Motor neuron (in vitro differentiated cells): ENCODE measurements around the gene NR3C2. TPM values are rescaled to one million over a fixed set of nuclear protein-coding genes. Genes with fewer than 3 reads are reported as not detected.

Experiments used
- ATAC-seq, 8 experiments: fragments of 200-7000 bp; cut with Tn5 transposase; replicated peaks in 6 of 8; 2 replicates each; pipeline ENCODE4 v1.8.0; 2021; ENCODE audit warnings: mild to moderate bottlenecking in 8 of 8, moderate library complexity in 8 of 8
- H3K27ac ChIP-seq, 2 donors: fragments of 250-450 bp; sonication (Bioruptor Pico); 2 replicates each; pipeline ENCODE4 v1.9.0; 2021; ENCODE audit warnings: antibody characterized with exemption in 2 of 2, mild to moderate bottlenecking in 2 of 2, moderate library complexity in 1 of 2
- H3K4me1 ChIP-seq, 2 donors: fragments of 250-450 bp; sonication (Bioruptor Pico); replicated peaks in 1 of 2; 2 replicates each; pipeline ENCODE4 v1.6.1; 2021; ENCODE audit warnings: antibody characterized with exemption in 2 of 2, mild to moderate bottlenecking in 2 of 2, moderate library complexity in 1 of 2
- H3K4me3 ChIP-seq, 5 donors: fragments of 250-450 bp; sonication (Bioruptor Pico); 2 replicates each; pipeline ENCODE4 v1.9.0; 2021; ENCODE audit warnings: antibody characterized with exemption in 5 of 5, mild to moderate bottlenecking in 5 of 5, moderate library complexity in 4 of 5
- WGBS, 10 experiments: fragments of 450-650 bp; shearing (Covaris generic); methylation state at CpG; one replicate each; pipeline ENCODE4 v1.0.0; 2022; 5-methylcytosine and 5-hydroxymethylcytosine counted together
- in situ Hi-C, 9 experiments: fragments of 400-800 bp; cut with MboI; loops; one replicate each; pipeline ENCODE4 v1.15.0; 2021; ENCODE audit warnings: low sequenced_read_pairs in 9 of 9, low pct_unique_long_range_greater_than_20kb in 2 of 9; ENCODE audit not compliant: unreplicated experiment in 9 of 9
- total RNA-seq, 8 experiments: library from RNA; unstranded; fragments of 300-600 nt; gene quantifications; 2 replicates each; pipeline versions ENCODE4 v1.2.3 to v1.2.4, GENCODE V29; 2022

Gene NR3C2
- total RNA-seq, 8 experiments from 2014 or later = 0.25 to 8.3 (median 1.4) TPM

DNA sequence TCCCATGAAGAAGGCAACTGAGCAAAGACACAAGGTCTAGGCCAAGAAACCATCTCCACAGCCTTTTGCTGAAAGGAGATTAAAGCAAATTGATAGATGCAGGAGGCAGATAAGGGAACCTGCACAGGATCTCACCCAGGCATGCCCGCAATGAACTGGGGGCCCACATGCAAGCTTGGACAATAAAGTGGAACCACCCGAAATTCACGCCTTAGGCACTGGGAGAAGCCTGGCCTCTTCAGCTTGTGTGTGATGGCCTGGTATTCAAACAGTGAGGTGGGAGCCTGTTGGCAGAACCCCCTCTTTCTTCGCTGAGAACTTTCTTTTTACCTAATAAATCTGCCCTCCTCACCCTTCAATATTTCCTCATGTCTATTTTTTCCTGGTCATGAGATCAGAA lies 213.2 kb downstream of the NR3C2 start:
- no peaks in the 10 kb centered on the region for H3K4me1 ChIP-seq
- no peak overlapping the region for H3K27ac ChIP-seq
- in situ Hi-C loops = no loop called here
- no peak overlapping the region for H3K4me3 ChIP-seq
- WGBS, 10 experiments = 50 to 96% (median 70%) methylated on average over 1 to 4 of the region's 4 CpGs; no CpG with 5 or more reads in 5 of the 10 experiments
- ATAC-seq = peak in 3 of 8 experiments; percentile 47 to 68 (median 53)

DNA sequence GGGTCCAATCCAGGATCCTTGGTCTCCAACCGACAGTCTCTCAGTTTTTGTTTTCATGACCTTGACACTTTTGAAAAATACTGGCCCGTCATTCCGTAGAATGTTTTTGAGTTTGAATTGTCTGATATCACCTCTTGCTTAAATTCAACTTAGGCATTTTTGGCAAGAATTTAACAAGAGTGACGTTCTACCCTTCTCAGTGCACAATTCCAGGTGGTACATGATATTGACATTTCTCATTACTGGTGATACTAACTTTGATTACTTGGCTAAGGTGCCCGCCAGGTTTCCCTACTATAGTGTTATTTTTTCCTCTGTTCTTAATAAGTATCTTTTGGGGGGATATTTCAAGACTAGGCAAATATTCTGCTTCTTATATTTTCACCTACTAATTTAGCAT lies 215.1 kb downstream of the NR3C2 start:
- no peak overlapping the region for H3K27ac ChIP-seq
- H3K4me1 ChIP-seq = no peaks in the 10 kb centered on the region
- ATAC-seq = no peak
- 50 to 100% (median 85%) methylated on average over 2 to 5 of the region's 5 CpGs for WGBS, 10 experiments
- H3K4me3 ChIP-seq = no peak overlapping the region
- in situ Hi-C loops = no loop called here

DNA sequence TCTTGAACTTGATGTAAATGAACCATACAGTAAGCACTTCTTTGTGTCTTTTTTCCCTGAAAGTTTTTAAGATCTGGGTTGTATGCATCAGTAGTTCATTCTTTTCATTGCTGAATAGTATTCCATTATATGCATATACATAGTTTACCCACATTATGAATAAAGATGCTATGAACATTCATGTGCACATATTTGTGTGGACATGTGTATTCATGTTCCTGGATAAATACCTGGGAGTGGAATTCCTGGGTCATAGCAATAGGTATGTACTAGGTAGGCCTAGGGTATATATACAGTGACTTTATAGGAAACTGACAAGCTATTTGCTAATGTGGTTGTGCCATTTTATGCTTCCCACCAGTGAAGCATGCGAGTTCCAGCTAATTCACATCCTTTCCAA lies 215.9 kb downstream of the NR3C2 start:
- no peak for ATAC-seq
- in situ Hi-C loops = no loop called here
- WGBS, 10 experiments = 88 to 100% (median 97%) methylated on average over 1 of the region's 1 CpG; no CpG with 5 or more reads in 4 of the 10 experiments
- Histone ChIP-seq H3K4me3 (no peak overlapping the region), H3K4me1 (no peaks in the 10 kb centered on the region), H3K27ac (no peak overlapping the region)

DNA sequence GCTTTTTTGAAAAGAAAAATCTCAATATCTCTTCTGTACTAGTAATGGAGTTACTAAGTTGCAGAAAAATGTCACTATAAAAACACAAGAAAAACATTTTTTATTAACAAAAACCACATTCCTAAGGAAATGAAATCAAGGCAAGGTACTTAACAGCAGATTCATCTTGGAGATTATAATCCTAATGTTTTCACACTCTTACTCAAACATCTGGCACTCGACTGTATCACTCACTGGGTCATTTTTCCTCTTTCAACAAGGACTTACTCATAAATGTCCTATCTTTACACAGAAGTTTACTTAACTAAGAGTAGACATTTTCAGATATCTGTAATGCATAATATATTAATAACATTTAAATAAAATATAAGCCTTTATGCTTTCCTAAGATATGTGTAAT lies 216.6 kb downstream of the NR3C2 start:
- no peak for ATAC-seq
- in situ Hi-C loops = no loop called here
- H3K4me1 ChIP-seq = no peaks in the 10 kb centered on the region
- 17 to 90% (median 80%) methylated on average over 1 of the region's 1 CpG; no CpG with 5 or more reads in 3 of the 10 experiments for WGBS, 10 experiments
- H3K27ac ChIP-seq = no peak overlapping the region
- H3K4me3 ChIP-seq = no peak overlapping the region

DNA sequence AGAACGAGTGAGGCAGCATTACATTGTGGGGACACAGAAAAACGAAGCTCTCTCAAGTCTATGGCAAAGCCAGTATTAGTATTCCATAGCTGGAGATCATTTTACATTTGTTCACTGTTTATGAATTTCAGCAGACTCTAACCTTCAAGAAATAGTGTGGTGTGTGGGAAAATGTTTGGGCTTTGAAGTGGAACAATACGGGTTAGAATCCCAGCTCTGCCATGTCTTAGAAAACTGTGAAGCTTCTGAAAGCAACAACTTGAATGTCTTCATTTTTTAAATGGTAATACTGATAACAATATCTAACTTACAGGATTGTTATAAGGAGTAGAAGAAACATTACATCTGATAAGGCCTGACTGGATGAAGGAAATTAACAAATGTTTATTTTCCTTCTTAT lies 217.7 kb downstream of the NR3C2 start:
- in situ Hi-C loops = no loop called here
- no peak overlapping the region for H3K27ac ChIP-seq
- 0 to 83% (median 64%) methylated on average over 1 to 3 of the region's 3 CpGs; no CpG with 5 or more reads in 2 of the 10 experiments for WGBS, 10 experiments

DNA sequence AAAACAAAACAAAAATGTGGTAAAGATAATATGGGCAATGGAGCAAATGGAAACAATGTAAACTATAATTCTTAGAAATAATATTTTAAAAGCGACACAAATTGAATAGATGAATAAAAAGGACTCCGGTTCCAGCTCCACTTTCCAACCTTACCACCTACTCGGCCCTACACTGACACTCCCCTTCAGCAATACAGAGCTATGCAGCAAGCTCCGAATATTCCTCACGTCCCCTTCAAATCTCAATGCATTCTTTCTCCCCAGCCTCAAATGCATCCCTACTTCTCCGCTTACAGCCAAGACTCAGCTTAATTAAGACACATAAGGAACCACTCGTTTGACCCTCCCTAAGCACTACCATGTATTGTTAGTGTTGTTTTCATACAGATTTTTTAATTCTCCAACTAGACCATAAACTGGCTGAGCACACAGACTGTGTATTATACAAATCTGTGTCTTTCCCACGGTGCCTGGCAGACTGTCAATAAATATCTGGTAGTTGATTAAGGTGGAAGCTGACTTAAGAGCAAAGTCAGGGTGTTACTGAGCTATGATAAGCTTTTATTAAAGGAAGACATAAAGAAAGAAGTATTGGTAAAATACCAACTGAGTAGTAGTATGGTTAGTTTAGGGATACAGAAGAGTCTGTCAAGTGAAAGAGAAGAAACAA lies 219.1 kb downstream of the NR3C2 start:
- in situ Hi-C loops = no loop called here
- H3K4me3 ChIP-seq = no peak overlapping the region
- ATAC-seq = no peak
- no peaks in the 10 kb centered on the region for H3K4me1 ChIP-seq
- no peak overlapping the region for H3K27ac ChIP-seq
- WGBS, 10 experiments = 44 to 79% (median 71%) methylated on average over 2 to 8 of the region's 8 CpGs

More for the DNA sequence above, 217.7 kb downstream of the NR3C2 start:
- ATAC-seq = no peak
- Histone ChIP-seq H3K4me1 (no peaks in the 10 kb centered on the region), H3K4me3 (no peak overlapping the region)

DNA sequence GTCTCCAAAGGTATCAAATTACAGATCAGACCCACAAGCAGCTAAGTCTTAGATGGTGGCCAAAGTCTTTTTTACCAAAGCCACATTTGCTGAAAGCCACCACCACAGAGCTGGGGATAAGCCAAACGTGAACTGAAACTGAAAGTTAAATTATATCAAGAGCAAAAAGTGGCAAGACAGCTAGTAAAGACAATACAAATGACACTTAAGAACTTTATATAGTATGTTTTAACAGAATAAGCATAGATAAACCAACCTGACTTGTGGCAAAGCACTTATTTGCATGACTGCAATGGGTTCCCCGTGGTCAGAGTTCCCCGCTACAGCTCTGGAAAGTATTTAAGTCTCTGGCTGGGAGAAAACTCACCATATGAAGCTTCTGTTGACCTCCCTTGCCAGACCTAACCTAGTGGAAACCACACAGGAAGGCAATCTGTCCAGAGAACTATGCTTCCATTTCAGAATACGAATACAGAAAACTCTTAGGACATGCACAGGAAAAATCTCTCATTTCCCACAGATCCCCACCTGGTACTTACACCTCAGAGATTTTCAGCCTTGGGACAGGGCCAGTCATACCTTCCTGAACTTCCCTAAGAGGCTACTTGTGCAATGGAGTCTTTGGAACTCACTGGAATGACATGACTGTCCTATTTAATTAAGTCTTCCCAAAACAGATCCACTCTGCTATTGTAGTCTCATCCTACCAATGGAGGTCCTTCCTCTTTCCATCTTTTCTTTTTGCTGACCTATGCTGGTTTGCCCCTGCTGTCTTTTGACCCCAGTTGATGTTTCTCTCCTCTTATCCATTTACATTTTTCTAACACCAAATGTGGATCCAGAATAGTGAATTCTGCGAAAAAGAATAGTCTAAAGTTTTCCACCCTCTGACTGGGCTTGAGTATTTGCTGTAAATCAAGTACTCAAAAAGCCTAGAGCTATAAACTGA lies 225.1 kb downstream of the NR3C2 start:
- 37 to 100% (median 84%) methylated on average over 1 to 5 of the region's 5 CpGs for WGBS, 10 experiments
- Histone ChIP-seq H3K27ac (no peak overlapping the region), H3K4me1 (no peaks in the 10 kb centered on the region), H3K4me3 (no peak overlapping the region)
- in situ Hi-C loops = no loop called here
- ATAC-seq = peak in 1 of 8 experiments; percentile 50

DNA sequence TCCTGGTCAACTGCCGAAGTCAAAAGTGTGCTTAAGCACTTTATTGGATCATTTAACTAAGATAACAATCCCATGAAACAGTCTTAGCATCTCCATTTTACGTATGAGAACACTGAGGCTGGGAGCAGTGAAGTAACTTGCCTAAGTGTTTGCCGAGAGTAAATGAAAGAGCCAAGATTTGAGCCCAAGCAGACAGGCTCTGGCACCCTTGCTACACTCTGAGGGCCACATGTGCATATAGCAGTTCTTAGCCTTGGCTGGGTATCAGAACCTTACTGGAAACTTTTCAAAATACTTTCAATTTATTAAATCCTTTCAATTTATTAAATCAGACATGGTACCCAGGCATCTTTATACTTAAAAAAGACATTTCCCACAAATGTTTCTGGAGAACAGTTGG lies 225.9 kb downstream of the NR3C2 start:
- Histone ChIP-seq H3K4me3 (no peak overlapping the region), H3K4me1 (no peaks in the 10 kb centered on the region), H3K27ac (no peak overlapping the region)
- 63 to 100% (median 86%) methylated on average over 1 to 3 of the region's 3 CpGs; no CpG with 5 or more reads in 2 of the 10 experiments for whole genome bisulfite sequencing, 10 experiments
- in situ Hi-C loops = no loop called here
- ATAC-seq = no peak

DNA sequence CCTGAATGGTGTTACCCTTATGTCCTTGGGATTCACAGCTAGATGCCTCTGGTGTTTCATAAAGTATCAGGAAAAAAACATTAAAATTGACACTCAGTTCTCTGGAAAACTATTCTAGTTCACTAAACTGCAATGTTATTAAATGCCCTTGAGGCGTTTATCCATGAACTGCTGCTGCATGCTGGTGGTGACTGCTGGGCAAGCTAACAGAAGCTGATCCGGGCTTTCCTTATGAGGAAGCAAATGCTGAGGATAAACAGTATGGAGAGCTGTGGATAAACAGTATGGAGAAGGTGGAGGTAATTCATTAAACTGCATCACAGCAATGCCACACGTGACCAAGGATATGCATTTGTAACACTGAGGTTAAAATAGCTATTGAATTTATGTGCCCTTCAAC lies 227.0 kb downstream of the NR3C2 start:
- Histone ChIP-seq H3K27ac (no peak overlapping the region), H3K4me1 (no peaks in the 10 kb centered on the region), H3K4me3 (no peak overlapping the region)
- 23 to 97% (median 80%) methylated on average over 1 to 3 of the region's 3 CpGs for WGBS, 10 experiments
- peak in 1 of 8 experiments; percentile 44 for ATAC-seq
- in situ Hi-C loops = no loop called here

DNA sequence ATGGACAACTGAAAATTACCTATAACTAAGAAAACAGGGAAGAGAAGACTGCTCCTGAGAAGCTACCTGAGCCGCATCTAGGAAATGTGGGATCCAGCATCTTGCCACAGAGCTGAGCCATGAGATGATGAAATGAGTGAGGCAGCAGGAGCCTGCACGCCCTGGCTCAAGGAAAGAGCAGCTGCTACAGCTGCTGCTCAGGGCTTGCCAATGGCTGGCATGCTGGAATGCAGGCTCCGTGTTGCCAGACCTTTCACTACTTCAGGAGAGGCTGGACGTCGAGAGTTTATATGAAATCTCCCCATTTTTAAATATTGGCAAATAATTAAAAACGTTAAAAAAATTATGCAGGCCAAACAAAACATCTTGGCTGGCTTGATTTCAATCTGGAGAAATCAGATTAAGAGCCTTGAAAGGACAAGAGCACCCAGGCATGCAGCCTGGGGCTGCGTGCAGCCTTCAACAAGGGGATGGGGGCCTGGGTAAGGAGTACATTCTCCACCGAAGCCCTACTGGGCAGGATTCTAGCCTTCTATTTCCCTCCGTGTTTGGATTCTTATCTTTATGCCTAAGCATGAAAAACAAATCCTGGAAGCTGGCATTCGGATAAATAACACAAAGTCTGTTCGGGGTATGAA lies 227.6 kb downstream of the NR3C2 start:
- peak in 5 of 8 experiments; percentile 32 to 57 (median 39) for ATAC-seq
- H3K27ac ChIP-seq = no peak overlapping the region
- in situ Hi-C loops = no loop called here
- H3K4me3 ChIP-seq = no peak overlapping the region
- no peaks in the 10 kb centered on the region for H3K4me1 ChIP-seq
- 14 to 100% (median 73%) methylated on average over 1 to 9 of the region's 11 CpGs; no CpG with 5 or more reads in 1 of the 10 experiments for WGBS, 10 experiments

DNA sequence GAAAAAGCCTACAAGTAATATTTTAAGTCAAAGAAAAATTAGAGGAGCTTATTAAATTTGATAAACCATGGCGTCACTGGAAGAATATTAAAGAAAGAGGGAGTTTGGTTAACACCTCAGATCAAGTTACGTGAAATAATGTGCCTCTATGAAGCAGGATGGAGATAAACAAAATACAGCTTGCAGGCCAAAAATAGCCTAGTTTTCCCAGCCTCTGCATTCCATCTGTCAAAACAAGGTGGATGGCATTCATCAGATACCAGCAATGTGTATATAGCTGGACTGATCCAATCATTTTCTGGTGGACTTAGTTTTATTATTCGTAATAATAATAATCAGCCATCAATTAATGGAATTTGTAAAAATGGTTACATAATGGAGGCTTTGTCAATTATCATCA lies 230.7 kb downstream of the NR3C2 start:
- in situ Hi-C loops = no loop called here
- 15 to 100% (median 73%) methylated on average over 1 to 3 of the region's 3 CpGs; no CpG with 5 or more reads in 1 of the 10 experiments for WGBS, 10 experiments
- Histone ChIP-seq H3K27ac (no peak overlapping the region), H3K4me3 (no peak overlapping the region), H3K4me1 (no peaks in the 10 kb centered on the region)
- no peak for ATAC-seq

DNA sequence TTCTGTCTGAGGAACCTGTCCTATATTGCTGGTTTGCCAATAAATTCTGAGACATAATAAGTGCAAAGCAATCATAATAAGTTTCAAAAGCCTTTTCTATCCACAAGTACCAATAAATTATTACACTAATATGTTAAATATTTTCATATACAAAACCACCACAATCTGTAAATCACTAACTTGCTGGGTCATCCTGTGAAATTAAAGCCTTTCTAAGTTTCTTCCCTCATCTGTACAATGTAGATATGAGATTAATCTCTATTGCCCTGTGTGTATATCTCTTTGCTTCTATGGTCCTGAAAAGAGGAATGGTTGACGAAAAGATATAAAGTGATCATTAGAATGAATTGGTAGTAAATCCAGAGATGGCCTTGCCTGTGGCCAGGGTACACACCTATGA lies 231.6 kb downstream of the NR3C2 start:
- 50 to 100% (median 100%) methylated on average over 1 of the region's 1 CpG; no CpG with 5 or more reads in 3 of the 10 experiments for WGBS, 10 experiments
- in situ Hi-C loops = no loop called here
- no peaks in the 10 kb centered on the region for H3K4me1 ChIP-seq
- no peak overlapping the region for H3K4me3 ChIP-seq
- no peak for ATAC-seq
- H3K27ac ChIP-seq = no peak overlapping the region

DNA sequence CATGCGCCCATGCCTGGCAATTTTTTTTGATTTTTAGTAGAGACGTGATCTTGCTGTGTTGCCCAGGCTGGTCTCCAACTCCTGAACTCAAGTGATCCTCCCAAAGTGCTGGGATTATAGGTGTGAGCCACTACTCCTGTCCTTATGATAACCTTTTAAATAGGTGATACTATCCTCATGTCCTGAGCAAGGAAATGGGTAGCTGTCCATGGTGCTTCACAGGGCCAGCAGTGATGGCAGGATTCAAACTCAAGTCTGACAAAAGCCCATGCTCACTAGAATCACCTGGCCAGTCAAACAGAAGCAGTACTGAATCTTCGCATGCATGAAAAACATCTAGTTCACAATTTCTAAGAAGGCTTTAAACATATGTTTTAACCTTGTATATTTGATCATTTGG lies 235.1 kb downstream of the NR3C2 start:
- WGBS, 10 experiments = 40 to 100% (median 96%) methylated on average over 1 to 2 of the region's 3 CpGs; no CpG with 5 or more reads in 4 of the 10 experiments
- in situ Hi-C loops = no loop called here
- no peak for ATAC-seq
- H3K4me3 ChIP-seq = no peak overlapping the region
- H3K27ac ChIP-seq = no peak overlapping the region
- peaks cover 10 to 18% of the 10 kb centered on the region in 2 donors for H3K4me1 ChIP-seq
